C4-2B (cell line): Measurements from ENCODE around the gene ITGAX.

Experiments
- H3K27ac ChIP-seq: fragments of 450-650 bp; 2 replicates; pipeline ENCODE4 v1.5.1; 2017
- ZFX ChIP-seq: fragments of 450-650 bp; IDR thresholded peaks from 2 replicates; pipeline ENCODE4 v1.6.1; 2017
- TF ChIP-seq, protein P1 (sequence below): fragments of 450-650 bp; conservative IDR thresholded peaks from 2 replicates; pipeline ENCODE4 v1.5.1; 2017; ENCODE audit warnings: mild to moderate bottlenecking

The ITGAX gene

GRCh38 chr16:31429314-31429713, 74.3 kb downstream of the ITGAX start:
- TF ChIP-seq, protein P1, sequence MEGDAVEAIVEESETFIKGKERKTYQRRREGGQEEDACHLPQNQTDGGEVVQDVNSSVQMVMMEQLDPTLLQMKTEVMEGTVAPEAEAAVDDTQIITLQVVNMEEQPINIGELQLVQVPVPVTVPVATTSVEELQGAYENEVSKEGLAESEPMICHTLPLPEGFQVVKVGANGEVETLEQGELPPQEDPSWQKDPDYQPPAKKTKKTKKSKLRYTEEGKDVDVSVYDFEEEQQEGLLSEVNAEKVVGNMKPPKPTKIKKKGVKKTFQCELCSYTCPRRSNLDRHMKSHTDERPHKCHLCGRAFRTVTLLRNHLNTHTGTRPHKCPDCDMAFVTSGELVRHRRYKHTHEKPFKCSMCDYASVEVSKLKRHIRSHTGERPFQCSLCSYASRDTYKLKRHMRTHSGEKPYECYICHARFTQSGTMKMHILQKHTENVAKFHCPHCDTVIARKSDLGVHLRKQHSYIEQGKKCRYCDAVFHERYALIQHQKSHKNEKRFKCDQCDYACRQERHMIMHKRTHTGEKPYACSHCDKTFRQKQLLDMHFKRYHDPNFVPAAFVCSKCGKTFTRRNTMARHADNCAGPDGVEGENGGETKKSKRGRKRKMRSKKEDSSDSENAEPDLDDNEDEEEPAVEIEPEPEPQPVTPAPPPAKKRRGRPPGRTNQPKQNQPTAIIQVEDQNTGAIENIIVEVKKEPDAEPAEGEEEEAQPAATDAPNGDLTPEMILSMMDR = no peak
- no peak for TF ChIP-seq ZFX
- no peak overlapping the region for H3K27ac ChIP-seq

- no peak for TF ChIP-seq ZFX
- TF ChIP-seq, protein P1 = no peak
- no peak overlapping the region for H3K27ac ChIP-seq
Observed at GRCh38 chr16:31429796-31430195, 74.8 kb downstream of the ITGAX start.

DNA sequence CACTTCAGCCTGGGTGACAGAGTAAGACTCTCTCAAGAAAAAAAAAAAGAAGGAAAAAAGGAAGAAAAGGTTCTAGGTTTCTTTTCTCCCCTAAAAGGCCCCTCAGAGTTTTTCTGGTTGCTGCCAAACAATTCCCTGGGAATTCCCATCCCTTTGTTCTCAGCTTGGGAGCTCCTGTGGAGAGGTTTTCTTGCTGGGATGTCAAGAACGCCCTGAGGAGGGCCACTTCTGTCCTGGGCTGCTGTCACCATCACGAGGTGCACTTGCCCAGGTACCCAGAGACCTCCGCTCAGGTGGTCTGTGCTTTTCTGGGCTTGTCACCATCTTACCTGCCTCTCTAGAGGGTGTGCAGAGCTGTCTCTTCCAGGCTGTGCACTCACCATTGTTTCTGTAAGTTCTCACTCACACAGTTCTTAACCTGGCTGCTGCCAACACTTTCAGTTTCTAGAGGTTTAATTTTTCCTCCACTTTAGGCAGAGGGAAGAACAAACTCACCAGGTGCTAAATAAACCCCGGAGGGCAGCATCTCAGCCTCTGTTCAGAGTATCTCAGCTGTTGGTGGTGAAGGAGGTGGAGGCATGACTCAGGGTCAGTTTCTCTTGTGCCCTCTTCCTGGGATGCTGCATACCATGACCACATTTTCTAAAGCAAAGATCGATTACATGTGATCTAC, 75.5 kb downstream of the ITGAX start:
- H3K27ac ChIP-seq = no peak overlapping the region
- no peak for TF ChIP-seq ZFX
- TF ChIP-seq, protein P1 = no peak
